AG04450 (cell line): ENCODE data around the gene FUZ. TPM values are rescaled to one million over a fixed set of nuclear protein-coding genes. Genes with fewer than 3 reads are reported as not detected.

Experiments
- CTCF ChIA-PET: fragments of 300-600, 350-600 bp; formaldehyde crosslinking; extraction: SDS; loops from one replicate; lab custom pipeline; 2022; ENCODE audit warnings: antibody characterized with exemption, inconsistent platforms; lab: Charles Lee
- POLR2A ChIA-PET: fragments of 350-600 bp; formaldehyde crosslinking; extraction: SDS; loops from one replicate; lab custom pipeline; 2021; ENCODE audit warnings: antibody characterized with exemption, inconsistent platforms; lab: Yijun Ruan, JAX
- DNase-seq: peaks from one replicate; pipeline ENCODE4 v3.0.0-alpha.2; 2011; ENCODE audit warnings: low read depth, low spot score
- H3K27ac ChIP-seq: one replicate; pipeline ENCODE4 v1.5.1; 2012; ENCODE audit warnings: low read depth, low read length, control low read depth
- H3K27me3 ChIP-seq: one replicate; pipeline ENCODE4 v1.6.0; 2012; ENCODE audit warnings: low read length; ENCODE audit not compliant: control insufficient read depth, insufficient read depth
- H3K4me3 ChIP-seq: 2 replicates; pipeline ENCODE4 v1.5.1; 2011; ENCODE audit warnings: mild to moderate bottlenecking, low read depth, low read length, control low read depth
- H3K9me3 ChIP-seq: 2 replicates; pipeline ENCODE4 v1.5.1; 2012; ENCODE audit warnings: low read length; ENCODE audit not compliant: control insufficient read depth, insufficient read depth
- polyA plus RNA-seq: library from polyadenylated mRNA; depleted of rRNA; stranded (reverse); fragments of >200 nt; gene quantifications from 2 replicates; pipeline ENCODE4 v1.2.3, GENCODE V29; 2011
- TF ChIP-seq, protein P1 (sequence below): IDR thresholded peaks from 2 replicates; pipeline ENCODE4 v1.5.1; 2011; ENCODE audit warnings: low read depth, low read length, control low read depth, inconsistent platforms

The FUZ gene
- polyA plus RNA-seq, 1 experiment: 9.0 TPM

DNA sequence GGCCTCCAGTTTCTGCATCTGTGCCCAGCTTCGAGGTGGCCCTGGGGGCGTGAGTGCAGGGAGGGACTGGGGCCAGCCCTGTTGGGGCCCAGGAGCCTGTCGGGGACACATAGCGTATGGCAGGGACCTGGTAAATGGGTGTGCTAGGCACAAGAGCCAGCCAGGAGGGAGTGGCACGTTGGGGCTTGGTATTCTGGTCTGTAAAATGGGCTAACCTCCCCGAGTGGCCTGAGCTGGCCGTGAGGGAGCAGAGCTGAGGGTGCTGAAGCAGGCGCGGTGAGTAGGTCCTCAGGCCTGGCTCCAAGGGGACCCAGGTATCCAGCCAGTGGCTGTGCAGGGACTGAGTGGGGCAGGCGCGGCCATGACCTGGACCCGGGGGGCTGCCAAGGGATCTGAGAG, 42.2 kb upstream of the FUZ start:
- H3K27me3 ChIP-seq: no peaks in the 10 kb centered on the region
- peak overlapping the region; percentile 2 for H3K27ac ChIP-seq
- ChIA-PET CTCF (no interaction called here), POLR2A (no interaction called here)
- H3K9me3 ChIP-seq: no peaks in the 10 kb centered on the region; the same call in 1 of the 2 replicates
- no peak overlapping the region for H3K4me3 ChIP-seq
- TF ChIP-seq, protein P1, sequence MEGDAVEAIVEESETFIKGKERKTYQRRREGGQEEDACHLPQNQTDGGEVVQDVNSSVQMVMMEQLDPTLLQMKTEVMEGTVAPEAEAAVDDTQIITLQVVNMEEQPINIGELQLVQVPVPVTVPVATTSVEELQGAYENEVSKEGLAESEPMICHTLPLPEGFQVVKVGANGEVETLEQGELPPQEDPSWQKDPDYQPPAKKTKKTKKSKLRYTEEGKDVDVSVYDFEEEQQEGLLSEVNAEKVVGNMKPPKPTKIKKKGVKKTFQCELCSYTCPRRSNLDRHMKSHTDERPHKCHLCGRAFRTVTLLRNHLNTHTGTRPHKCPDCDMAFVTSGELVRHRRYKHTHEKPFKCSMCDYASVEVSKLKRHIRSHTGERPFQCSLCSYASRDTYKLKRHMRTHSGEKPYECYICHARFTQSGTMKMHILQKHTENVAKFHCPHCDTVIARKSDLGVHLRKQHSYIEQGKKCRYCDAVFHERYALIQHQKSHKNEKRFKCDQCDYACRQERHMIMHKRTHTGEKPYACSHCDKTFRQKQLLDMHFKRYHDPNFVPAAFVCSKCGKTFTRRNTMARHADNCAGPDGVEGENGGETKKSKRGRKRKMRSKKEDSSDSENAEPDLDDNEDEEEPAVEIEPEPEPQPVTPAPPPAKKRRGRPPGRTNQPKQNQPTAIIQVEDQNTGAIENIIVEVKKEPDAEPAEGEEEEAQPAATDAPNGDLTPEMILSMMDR: no peak
- DNase-seq: no peak

DNA sequence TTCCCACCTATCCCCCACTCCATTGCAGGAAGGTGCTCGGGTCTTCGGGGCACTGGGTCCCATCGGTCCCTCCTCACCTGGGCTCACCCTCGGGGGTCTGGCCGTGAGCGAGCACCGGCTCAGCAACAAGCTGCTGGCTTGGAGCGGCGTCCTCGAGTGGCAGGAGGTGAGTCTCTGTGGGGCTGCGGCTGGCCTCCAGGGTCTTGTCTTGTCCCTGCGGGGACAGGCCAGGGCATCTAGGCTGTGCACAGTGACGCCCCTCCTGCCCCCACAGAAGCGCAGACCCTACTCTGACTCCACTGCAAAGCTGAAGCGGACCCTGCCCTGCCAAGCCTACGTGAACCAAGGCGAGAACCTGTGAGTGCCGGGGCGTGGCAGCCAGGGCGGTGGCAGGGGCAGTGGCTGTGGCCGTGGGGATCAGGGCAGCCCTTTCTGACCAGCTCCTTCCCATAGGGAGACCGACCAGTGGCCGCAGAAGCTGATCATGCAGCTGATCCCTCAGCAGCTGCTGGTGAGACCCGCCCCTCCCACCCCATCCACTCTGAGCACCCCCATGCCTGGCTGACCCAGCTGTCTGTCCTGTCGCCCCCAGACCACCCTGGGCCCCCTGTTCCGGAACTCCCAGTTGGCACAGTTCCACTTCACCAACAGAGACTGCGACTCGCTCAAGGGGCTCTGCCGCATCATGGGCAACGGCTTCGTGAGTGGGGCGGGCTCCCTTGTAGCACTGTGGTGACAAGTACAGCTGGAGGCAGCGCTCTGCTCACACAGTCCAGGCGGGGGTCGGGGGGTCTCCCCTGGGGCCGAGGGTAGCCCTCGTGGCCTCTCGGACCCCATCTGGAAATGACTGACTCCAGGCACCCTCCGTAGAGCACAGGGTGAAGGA, 41.5 kb upstream of the FUZ start:
- TF ChIP-seq, protein P1: no peak
- Histone ChIP-seq H3K9me3 (peaks cover under 1% of the 10 kb centered on the region; the same call in 1 of the 2 replicates), H3K27me3 (no peaks in the 10 kb centered on the region), H3K4me3 (no peak overlapping the region), H3K27ac (peak overlapping the region; percentile 31)
- no peak for DNase-seq
- ChIA-PET CTCF (no interaction called here), POLR2A (interaction anchor here (0.7 to 0.9 kb wide), 2 partner anchors 9 to 11 kb away, joined by 3 to 4 read pairs; no protein-coding TSS in a partner anchor)

DNA sequence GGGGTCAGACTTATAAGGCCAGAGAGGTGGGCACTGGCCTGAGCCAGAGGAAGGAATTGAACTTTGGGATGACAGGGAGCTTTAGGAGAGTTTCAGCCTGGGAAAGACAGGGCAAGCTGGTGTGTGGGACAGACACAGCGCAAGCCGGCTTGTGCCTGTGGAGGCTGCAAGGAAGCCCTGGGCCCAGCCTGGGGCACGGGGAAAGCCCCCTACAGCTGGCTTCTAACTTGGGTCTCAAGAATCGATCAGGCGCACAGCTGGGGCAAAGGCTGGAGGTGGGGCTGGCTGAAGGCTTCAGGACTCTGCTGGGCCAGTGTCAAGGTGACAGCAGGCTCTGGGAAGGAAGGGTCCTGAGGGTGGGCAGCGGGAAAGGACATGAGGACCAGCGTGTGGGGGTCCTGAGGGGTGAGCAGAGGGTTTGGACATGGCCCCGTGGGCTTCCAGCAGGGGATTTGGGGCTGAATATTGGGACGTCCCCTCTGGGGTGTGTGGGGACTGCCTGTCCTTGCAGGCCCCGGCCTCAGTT, 40.8 kb upstream of the FUZ start:
- no peak for DNase-seq
- POLR2A ChIA-PET: interaction anchor here (0.7 to 1.4 kb wide), 4 partner anchors 10 to 41 kb away, joined by 3 to 4 read pairs (median 3); partner anchors contain the start of gene FUZ
- CTCF ChIA-PET: no interaction called here

DNA sequence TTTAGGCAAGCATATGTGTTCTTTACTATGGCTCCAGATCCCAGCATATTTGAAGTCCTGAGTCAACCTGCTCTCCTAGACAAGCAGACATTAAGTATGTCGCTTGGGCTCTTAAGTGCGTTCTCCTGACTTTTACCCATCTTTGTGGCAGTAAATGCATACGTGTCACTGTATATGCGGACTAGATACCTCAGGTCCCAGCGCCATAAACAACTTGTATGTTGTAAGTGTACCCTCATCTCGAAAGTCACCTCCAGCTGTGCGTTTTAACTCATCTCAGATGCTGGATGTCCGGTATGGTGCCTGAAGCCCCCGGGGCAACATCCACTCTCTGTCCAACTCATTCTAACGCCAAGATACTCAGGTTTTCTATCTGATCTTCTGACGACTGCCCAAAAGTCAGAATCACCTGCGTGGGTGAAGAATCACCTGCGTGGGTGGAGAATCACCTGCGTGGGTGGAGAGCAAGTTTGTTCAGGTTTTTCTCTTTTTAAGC, 39.6 kb upstream of the FUZ start:
- no peak for DNase-seq

More for the DNA sequence above, 40.8 kb upstream of the FUZ start:
- Histone ChIP-seq H3K4me3 (no peak overlapping the region), H3K27me3 (no peaks in the 10 kb centered on the region), H3K27ac (peak overlapping the region; percentile 31), H3K9me3 (peaks cover 6% of the 10 kb centered on the region)
- TF ChIP-seq, protein P1: no peak

More for the DNA sequence above, 39.6 kb upstream of the FUZ start:
- H3K27me3 ChIP-seq: no peaks in the 10 kb centered on the region
- TF ChIP-seq, protein P1: no peak
- ChIA-PET POLR2A (interaction anchor here (0.7 to 1.4 kb wide), 2 partner anchors 17 to 43 kb away, joined by 3 to 7 read pairs; no protein-coding TSS in a partner anchor), CTCF (no interaction called here)
- H3K27ac ChIP-seq: no peak overlapping the region
- H3K4me3 ChIP-seq: peak overlapping the region; percentile 84
- peaks cover 6% of the 10 kb centered on the region for H3K9me3 ChIP-seq
